ENCODE measurements around the gene SCART1. TPM values are rescaled to one million over a fixed set of nuclear protein-coding genes. Genes with fewer than 3 reads are reported as not detected.

The SCART1 gene
- total and polyA plus RNA-seq, 3 donors (not counting 1 experiment from before 2014, with no cell fraction given) = 0.67 to 4.4 (median 1.3) TPM

Other genes with a start within 250 kb of the SCART1 start
- not detected for gene UTF1, start 223.7 kb upstream of the SCART1 start, total RNA-seq
- gene UTF1, start 223.7 kb upstream of the SCART1 start, polyA plus RNA-seq = not detected
- gene VENTX, start 216.1 kb upstream of the SCART1 start, total RNA-seq = not detected
- not detected for gene VENTX, start 216.1 kb upstream of the SCART1 start, polyA plus RNA-seq
- 10 to 100 TPM in 1 of 2 donors, under 1 TPM in 1; 0.33 to 46.1 TPM for gene ADAM8, start 177.1 kb upstream of the SCART1 start, total RNA-seq
- 9.9 TPM for gene ADAM8, start 177.1 kb upstream of the SCART1 start, polyA plus RNA-seq
- 10 to 100 TPM; 59.3 to 78.1 TPM for gene TUBGCP2, start 145.1 kb upstream of the SCART1 start, total RNA-seq
- 56.4 TPM for gene TUBGCP2, start 145.1 kb upstream of the SCART1 start, polyA plus RNA-seq
- gene ZNF511, start 145.0 kb upstream of the SCART1 start, total RNA-seq = 10 to 100 TPM; 10.5 to 39.7 TPM
- gene ZNF511, start 145.0 kb upstream of the SCART1 start, polyA plus RNA-seq = 25.3 TPM
- gene CALY, start 117.0 kb upstream of the SCART1 start, total RNA-seq = not detected
- gene CALY, start 117.0 kb upstream of the SCART1 start, polyA plus RNA-seq = not detected
- gene PRAP1, start 106.6 kb upstream of the SCART1 start, total RNA-seq = not detected
- not detected for gene PRAP1, start 106.6 kb upstream of the SCART1 start, polyA plus RNA-seq
- 10 to 100 TPM; 15.4 to 17.5 TPM for gene FUOM, start 95.9 kb upstream of the SCART1 start, total RNA-seq
- gene FUOM, start 95.9 kb upstream of the SCART1 start, polyA plus RNA-seq = 19.0 TPM
- 10 to 100 TPM; 46.5 to 72.0 TPM for gene ECHS1, start 80.6 kb upstream of the SCART1 start, total RNA-seq
- gene ECHS1, start 80.6 kb upstream of the SCART1 start, polyA plus RNA-seq = 64.8 TPM
- 1 to 10 TPM; 7.0 to 7.2 TPM for gene PAOX, start 74.7 kb upstream of the SCART1 start, total RNA-seq
- 2.4 TPM for gene PAOX, start 74.7 kb upstream of the SCART1 start, polyA plus RNA-seq
- 10 to 100 TPM; 21.7 to 36.4 TPM for gene MTG1, start 59.8 kb upstream of the SCART1 start, total RNA-seq
- 33.9 TPM for gene MTG1, start 59.8 kb upstream of the SCART1 start, polyA plus RNA-seq
- gene SPRN, start 29.3 kb upstream of the SCART1 start, total RNA-seq = 1 to 10 TPM in 1 of 2 donors, under 1 TPM in 1; 0.33 to 3.7 TPM
- 0.37 TPM for gene SPRN, start 29.3 kb upstream of the SCART1 start, polyA plus RNA-seq
- gene CYP2E1, start 73.4 kb downstream of the SCART1 start, total RNA-seq = 1 to 10 TPM in 1 of 2 donors, under 1 TPM in 1; 0.17 to 3.6 TPM
- 1.00 TPM for gene CYP2E1, start 73.4 kb downstream of the SCART1 start, polyA plus RNA-seq
- 10 to 100 TPM in 1 of 2 donors, under 1 TPM in 1; 0.33 to 21.7 TPM for gene SYCE1, start 111.6 kb downstream of the SCART1 start, total RNA-seq
- not detected for gene SYCE1, start 111.6 kb downstream of the SCART1 start, polyA plus RNA-seq
- gene FRG2B, start 172.8 kb downstream of the SCART1 start, total RNA-seq = not detected
- not detected for gene FRG2B, start 172.8 kb downstream of the SCART1 start, polyA plus RNA-seq